ENCODE results near the gene TUBA4B.

GRCh38 chr2:219293736-219294231 is 40.7 kb downstream of the TUBA4B start:
- no peak for TF ChIP-seq POLR2A (IDR thresholded peaks at IDR 0.05)
- TF ChIP-seq, protein P1, sequence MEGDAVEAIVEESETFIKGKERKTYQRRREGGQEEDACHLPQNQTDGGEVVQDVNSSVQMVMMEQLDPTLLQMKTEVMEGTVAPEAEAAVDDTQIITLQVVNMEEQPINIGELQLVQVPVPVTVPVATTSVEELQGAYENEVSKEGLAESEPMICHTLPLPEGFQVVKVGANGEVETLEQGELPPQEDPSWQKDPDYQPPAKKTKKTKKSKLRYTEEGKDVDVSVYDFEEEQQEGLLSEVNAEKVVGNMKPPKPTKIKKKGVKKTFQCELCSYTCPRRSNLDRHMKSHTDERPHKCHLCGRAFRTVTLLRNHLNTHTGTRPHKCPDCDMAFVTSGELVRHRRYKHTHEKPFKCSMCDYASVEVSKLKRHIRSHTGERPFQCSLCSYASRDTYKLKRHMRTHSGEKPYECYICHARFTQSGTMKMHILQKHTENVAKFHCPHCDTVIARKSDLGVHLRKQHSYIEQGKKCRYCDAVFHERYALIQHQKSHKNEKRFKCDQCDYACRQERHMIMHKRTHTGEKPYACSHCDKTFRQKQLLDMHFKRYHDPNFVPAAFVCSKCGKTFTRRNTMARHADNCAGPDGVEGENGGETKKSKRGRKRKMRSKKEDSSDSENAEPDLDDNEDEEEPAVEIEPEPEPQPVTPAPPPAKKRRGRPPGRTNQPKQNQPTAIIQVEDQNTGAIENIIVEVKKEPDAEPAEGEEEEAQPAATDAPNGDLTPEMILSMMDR (IDR thresholded peaks at IDR 0.05) = no peak
